GM12891 (cell line): ENCODE results near the gene MLIP.

Experiments used
- POLR2A ChIP-seq: IDR thresholded peaks from 2 replicates; pipeline ENCODE4 v1.6.1; 2011; ENCODE audit warnings: low read depth, low read length, control low read depth
- POLR2AphosphoS5 ChIP-seq: IDR thresholded peaks from 2 replicates; pipeline ENCODE4 v1.6.1; 2011; ENCODE audit warnings: low read depth, low read length, control low read depth
- TAF1 ChIP-seq: IDR thresholded peaks from 2 replicates; pipeline ENCODE4 v1.6.1; 2011; ENCODE audit warnings: low read depth, low read length, control low read depth

GRCh38 chr6:54315656-54316055 lies 204.4 kb downstream of the MLIP start:
- TF ChIP-seq TAF1 (no peak), POLR2AphosphoS5 (no peak), POLR2A (no peak)
